Measurements from ENCODE around the gene MVK.

MVK gene

GRCh38 chr12:109567967-109568366, 5.6 kb upstream of the MVK start:
- no peak for DNase-seq

DNA sequence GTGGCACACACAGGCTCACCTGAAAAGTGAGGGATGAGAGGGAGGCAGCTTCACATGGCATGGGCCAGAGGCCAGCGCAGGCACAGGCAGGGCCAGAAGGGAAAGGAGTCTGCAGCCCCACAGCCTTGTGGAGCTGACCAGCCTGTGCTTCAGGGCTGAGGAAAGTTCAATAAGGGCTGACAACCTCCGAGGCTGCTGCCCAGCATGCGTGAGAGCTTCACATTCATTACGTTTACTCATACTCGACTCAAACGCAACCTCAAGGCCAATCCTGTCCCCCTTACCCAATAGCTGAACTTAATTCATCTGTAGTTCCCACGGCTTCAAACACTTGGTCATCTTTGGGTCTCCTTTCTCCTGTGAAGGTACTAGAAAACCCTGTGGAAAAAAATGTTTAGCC, 5.1 kb upstream of the MVK start:
- no peak for DNase-seq

GRCh38 chr12:109571773-109572505, 1.7 kb upstream of the MVK start:
- DNase-seq: no peak

DNA sequence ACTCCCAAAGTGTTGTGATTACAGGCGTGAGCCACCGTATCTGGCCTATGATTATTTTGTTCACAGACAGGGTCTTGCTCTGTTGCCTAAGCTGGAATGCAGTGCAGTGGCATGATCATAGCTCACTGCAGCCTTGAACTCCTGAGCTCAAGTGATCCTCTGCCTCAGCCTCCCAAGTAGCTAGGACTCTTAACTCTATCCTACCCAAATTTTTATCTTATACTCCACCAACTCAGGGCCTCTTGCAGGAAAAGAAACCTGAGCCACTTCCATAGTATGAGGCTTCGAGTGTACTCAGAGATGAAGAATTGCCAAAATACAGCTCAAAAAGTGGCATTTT, 1.1 kb upstream of the MVK start:
- no peak for DNase-seq

DNA sequence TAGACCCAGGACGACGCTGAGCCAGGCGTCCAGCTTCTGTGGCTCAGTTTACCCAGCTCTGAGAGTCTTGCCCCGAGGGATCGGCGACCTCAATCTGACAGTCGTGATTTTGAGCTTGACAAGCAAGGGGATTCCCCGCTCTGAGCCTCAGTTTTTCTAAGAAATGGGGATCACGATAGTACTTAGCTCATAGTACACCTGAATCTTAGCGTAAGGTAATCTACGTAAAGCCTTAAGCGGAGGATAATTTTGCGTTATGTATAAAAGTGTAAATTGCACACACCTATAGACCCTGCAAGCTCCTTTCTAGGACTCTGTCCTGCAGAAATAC, 285 bp downstream of the MVK start:
- no peak for DNase-seq

GRCh38 chr12:109575683-109576082, 2.1 kb downstream of the MVK start:
- DNase-seq: no peak

GRCh38 chr12:109577311-109577710, 3.7 kb downstream of the MVK start:
- DNase-seq: no peak

DNA sequence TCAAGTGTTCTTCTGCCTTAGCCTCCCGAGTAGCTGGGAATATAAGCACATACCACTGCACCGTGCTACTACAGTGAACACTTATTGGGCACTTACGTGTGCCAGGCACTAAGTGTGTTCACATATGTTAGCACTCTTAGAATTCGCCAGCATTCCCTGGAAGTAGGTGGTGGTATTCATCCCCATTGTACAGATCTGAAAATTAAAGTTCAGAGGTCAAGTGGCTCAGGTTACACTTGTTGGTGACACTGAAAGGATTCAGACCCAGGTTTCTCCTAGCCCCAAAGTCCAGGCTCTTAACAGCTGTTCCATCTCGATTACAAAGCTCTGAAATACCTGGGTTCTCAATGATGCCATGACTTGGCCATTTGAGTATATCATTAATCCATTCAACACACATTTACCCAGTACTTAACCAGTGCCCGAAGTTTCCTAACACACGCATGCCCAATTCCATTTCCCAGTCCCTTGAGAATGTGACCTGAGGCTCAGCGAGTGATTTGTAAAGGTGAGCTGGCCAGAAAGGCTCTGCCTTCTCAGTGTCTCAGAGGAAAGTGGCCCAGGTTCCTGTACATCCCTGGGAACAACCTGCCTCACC, 4.8 kb downstream of the MVK start:
- no peak for DNase-seq

DNA sequence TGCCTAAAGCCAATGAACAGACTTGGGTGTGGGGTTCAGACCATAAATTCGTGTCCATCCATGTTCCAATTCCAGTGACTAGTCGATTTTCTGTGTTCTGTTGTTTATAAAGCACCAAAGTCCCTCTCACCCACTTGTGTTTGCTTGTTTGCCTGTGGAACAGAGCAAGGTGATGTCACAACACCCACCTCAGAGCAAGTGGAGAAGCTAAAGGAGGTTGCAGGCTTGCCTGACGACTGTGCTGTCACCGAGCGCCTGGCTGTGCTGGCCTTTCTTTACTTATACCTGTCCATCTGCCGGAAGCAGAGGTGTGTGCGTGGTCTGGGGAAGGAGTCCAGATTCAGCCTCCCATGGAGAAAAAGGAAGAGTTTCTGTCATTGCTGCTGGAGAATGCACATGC, 6.0 kb downstream of the MVK start:
- no peak for DNase-seq

GRCh38 chr12:109580272-109580671, 6.7 kb downstream of the MVK start:
- no peak for DNase-seq

- no peak for DNase-seq
These were observed 7.2 kb downstream of the MVK start for GRCh38 chr12:109580684-109581333.

DNA sequence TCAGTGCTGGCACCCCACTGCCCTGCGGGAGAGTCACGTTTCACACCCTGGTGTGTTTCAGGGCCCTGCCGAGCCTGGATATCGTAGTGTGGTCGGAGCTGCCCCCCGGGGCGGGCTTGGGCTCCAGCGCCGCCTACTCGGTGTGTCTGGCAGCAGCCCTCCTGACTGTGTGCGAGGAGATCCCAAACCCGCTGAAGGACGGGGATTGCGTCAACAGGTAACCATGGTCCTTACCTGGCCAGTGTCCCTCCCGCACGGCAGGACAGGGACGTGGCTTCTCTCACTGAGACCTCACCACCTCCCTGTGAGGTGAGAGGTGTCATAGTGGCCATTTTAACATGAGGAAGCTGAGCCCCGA, 7.7 kb downstream of the MVK start:
- DNase-seq: no peak

- DNase-seq: no peak
These were observed 8.3 kb downstream of the MVK start for GRCh38 chr12:109581856-109582255.

DNA sequence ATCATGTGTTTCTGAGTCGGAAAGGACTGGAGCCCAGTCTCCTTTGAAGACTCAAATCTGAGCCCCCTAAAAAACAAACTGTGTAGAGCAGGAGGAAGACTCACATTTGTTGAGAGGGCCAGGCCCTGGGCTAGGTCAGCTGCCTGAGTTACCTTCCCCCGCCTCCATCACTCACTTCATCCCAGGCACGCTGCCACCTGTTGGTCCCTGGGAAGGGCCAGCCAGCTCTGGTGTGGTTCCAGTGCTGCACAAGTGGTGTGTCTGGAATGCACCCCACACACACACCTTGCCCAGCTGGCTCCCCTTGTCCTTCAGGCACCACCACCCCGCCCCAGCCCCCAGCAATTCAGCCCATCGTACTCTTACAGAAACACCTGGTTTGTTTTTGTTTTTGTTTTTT, 9.0 kb downstream of the MVK start:
- no peak for DNase-seq

GRCh38 chr12:109583733-109584132, 10.1 kb downstream of the MVK start:
- DNase-seq: no peak

DNA sequence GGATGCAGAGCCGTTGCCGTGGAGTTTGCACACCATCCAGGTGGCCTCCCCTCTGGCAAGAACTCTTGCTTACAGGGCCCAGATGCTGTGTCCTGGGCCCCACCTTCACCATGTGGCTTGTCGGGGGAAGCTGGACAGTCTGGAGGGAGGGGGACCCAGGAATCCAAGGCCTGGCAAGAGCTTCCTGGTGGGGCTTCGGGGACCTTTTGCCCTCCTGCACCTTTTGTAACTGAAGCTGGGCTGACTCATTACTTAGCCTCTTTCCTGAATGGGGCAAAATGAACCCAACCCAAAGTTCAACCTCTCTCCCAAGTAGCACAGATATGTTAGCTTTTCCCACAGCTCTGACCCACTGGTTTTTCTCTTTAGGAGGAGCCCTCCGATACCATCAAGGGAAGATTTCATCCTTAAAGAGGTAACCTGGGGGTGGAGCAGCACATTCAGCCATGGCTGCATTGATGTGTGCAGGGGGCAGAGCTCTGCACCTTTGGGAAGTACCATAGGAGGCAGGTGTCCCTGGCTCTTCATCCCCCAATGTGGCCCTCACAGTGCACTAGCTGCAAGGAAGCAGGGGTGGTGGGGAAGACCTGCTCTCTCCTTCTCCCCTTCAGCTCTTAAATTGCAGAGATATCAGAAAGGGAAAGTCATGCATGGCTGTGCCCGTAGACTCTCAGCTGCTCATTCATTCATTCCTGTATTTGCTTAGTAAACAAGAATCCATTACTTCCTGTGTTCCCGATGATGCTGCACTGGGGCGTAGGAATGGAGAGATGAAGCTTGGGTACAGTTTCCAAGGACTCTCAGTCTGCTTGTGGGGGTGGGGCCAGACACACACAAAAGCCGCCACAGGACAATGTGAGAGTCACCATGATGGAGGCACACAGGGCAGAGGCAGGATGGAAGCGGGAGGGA, 13.0 kb downstream of the MVK start:
- DNase-seq: no peak

DNA sequence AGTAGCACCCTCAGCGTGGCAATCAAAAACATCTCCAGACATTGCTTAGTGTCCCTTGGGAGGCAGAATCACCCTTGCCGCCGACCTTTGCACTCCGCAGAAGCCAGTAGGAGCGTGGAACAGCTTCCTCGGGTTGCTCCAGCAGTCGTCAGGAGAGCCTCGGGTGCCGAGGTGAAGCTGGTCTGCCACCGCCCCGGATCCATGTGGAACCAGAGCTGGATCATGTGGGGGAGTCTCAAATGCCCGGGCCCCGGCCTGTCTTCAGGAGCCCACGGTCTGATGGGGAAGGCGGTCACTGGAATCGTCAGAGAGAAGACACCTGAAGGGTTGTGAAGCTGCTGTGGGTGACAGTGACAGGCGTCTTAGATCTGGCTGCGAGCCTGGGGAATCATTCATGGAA, 14.3 kb downstream of the MVK start:
- no peak for DNase-seq

- DNase-seq: no peak
These were observed 15.1 kb downstream of the MVK start for GRCh38 chr12:109588461-109589239.

- no peak for DNase-seq
These were observed 15.6 kb downstream of the MVK start for GRCh38 chr12:109589240-109589590.

- no peak for DNase-seq
These were observed 16.2 kb downstream of the MVK start for GRCh38 chr12:109589691-109590245.

- no peak for DNase-seq
These were observed 17.0 kb downstream of the MVK start for GRCh38 chr12:109590566-109590965.

DNA sequence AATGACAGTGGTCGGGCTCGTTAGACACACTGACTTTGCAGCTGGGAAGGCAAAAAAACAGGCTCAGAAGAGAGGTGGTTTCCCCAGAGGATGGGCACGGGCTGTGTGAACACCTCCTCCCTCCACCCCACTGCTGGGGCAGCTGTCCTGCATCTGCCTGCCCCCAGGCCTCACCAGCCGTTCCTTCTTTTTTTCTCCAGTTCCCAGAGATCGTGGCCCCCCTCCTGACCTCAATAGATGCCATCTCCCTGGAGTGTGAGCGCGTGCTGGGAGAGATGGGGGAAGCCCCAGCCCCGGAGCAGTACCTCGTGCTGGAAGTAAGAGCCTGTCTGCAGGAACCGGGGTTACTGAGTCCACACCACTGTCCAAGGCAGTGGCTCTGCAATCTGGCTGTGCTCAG, 17.4 kb downstream of the MVK start:
- DNase-seq: no peak

Measured in stimulated activated naive CD4-positive, alpha-beta T cell (primary cell).